Breast epithelium (tissue), 3 donors: Measurements from ENCODE around the gene DEFB126.

Experiments
- CTCF ChIP-seq, 3 donors: fragments of 450-650 bp; IDR thresholded peaks; one replicate each; pipeline ENCODE4 v1.5.1; 2016 to 2017; ENCODE audit warnings: antibody characterized with exemption in 3 of 3, mild to moderate bottlenecking in 3 of 3, moderate library complexity in 3 of 3
- POLR2A ChIP-seq: fragments of 450-650 bp; IDR thresholded peaks from one replicate; pipeline ENCODE4 v1.6.1; 2016; ENCODE audit warnings: antibody characterized with exemption, mild to moderate bottlenecking, moderate library complexity
- POLR2AphosphoS5 ChIP-seq, 3 donors: sonication (generic); formaldehyde crosslinking; IDR thresholded peaks; one replicate each; pipeline ENCODE4 v1.6.1; 2017; ENCODE audit warnings: antibody characterized with exemption in 3 of 3

- no peak for TF ChIP-seq CTCF (IDR thresholded peaks at IDR 0.05)
- no peak for TF ChIP-seq POLR2AphosphoS5 (IDR thresholded peaks at IDR 0.05)
- no peak for TF ChIP-seq POLR2A
These were observed 38.9 kb upstream of the DEFB126 start for GRCh38 chr20:103456-103855.
